Spleen (tissue), 7 donors: ENCODE results near the gene TENT5D.
"Not testable (repeated sequence)": the region's sequence is repeated elsewhere in the genome, so short reads cannot be mapped to it uniquely, and the experiment has no call there.

ENCODE experiments used
- POLR2A ChIP-seq, 3 donors: fragments of 450-650 bp; IDR thresholded peaks; one replicate each; pipeline ENCODE4 v1.5.1; 2017; ENCODE audit warnings: antibody characterized with exemption in 3 of 3, mild to moderate bottlenecking in 1 of 3
- POLR2AphosphoS5 ChIP-seq, 3 donors: sonication (generic); formaldehyde crosslinking; IDR thresholded peaks; one replicate each; pipeline ENCODE4 v1.5.1; 2017; ENCODE audit warnings: antibody characterized with exemption in 3 of 3
- TF ChIP-seq, protein P1 (sequence below), 11 experiments: fragments of 200-600 bp in 7 of 11; fragments of 450-650 bp in 4 of 11; sonication (generic) in 4 of 11; IDR thresholded peaks in 8 of 11; conservative IDR thresholded peaks in 3 of 11; 1 replicate in 7 of 11; 2 replicates in 4 of 11; pipeline versions ENCODE4 v1.4.0 to v1.8.0; 2016 to 2021; ENCODE audit warnings: antibody characterized with exemption in 11 of 11, inconsistent platforms in 4 of 11, mild to moderate bottlenecking in 1 of 11
- donor health status: DM: no; HTN: no; CAD: no; lungs with moderate emphysema.
- donor health status: DM: no; HTN: no; CAD: no.
- donor health status: DM: no; HTN: no; CAD: no.

DNA sequence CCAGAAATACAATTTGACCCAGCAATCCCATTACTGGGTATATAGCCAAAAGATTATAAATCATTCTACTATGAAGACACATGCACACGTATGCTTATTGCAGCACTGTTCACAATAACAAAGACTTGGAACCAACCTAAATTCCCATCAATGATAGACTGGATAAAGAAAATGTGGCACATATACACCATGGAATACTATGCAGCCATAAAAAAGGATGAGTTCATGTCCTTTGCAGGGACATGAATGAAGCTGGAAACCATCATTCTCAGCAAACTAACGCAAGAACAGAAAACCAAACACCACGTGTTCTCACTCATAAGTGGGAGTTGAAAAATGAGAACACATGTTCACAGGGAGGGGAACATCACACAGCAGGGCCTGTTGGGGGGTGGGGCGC is 47.9 kb downstream of the TENT5D start:
- TF ChIP-seq, protein P1, sequence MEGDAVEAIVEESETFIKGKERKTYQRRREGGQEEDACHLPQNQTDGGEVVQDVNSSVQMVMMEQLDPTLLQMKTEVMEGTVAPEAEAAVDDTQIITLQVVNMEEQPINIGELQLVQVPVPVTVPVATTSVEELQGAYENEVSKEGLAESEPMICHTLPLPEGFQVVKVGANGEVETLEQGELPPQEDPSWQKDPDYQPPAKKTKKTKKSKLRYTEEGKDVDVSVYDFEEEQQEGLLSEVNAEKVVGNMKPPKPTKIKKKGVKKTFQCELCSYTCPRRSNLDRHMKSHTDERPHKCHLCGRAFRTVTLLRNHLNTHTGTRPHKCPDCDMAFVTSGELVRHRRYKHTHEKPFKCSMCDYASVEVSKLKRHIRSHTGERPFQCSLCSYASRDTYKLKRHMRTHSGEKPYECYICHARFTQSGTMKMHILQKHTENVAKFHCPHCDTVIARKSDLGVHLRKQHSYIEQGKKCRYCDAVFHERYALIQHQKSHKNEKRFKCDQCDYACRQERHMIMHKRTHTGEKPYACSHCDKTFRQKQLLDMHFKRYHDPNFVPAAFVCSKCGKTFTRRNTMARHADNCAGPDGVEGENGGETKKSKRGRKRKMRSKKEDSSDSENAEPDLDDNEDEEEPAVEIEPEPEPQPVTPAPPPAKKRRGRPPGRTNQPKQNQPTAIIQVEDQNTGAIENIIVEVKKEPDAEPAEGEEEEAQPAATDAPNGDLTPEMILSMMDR (IDR thresholded peaks at IDR 0.05 in 8 of 11, conservative IDR thresholded peaks at IDR 0.05 in 3 of 11), result not testable (repeated sequence)
- not testable (repeated sequence) for TF ChIP-seq POLR2AphosphoS5, POLR2A (IDR thresholded peaks at IDR 0.05)
